HL-60/S4 treated with retinoic acid at 250 ng/mL for 4 days and 3 days (cell line): ENCODE results near the gene ZNF766.
"Not testable (repeated sequence)": the region's sequence is repeated elsewhere in the genome, so short reads cannot be mapped to it uniquely, and the experiment has no call there.

Source experiments
- in situ Hi-C: fragments of 300-500 bp; cut with MboI; formaldehyde crosslinking; loops from 2 replicates; pipeline ENCODE4 v1.7.0; 2022; ENCODE audit warnings: low sequenced_read_pairs

The ZNF766 gene

DNA sequence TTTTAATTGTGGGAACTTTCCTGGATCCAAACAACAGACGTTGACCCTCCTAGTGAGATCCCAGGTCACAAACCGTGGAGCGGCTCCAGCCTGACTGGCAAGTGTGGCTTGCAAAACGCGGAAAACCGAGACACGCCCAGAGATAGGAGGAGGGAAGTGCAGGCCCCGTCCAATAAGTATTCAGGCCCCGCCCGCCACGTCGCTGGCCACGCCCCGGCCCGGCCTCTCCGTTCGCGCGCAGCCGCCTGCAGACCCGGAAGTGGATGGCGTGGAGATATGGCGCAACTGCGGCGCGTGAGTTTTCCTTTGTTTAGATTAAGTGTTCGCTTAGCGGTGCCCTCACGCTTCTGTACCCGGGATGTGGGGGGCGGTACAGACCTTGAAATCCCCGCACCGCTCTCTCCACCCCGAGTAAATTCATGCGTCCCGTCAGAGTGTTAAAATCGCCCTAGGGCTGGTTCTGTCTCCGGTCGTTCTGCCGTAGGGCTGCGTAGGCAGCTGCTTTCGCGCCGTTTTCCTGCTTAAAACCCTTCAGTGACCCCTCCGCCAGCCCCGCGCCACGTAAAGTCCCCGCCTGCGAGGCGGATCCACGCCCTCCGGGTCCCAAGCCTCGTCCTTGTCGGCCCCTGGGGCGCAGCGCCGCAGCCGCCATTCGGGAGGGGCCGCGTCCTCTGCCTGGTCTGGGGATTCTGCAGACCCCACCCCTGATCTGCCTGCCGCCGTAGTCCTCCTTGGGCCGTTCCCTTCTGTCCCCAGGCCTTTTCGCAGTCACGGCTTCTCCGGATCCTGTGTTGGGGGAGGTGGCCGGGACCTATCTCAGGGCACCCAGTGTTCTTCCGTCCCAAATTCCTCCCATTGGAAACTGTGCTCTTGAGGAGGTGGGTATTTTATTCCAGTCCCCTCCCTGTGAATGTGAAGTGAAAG lies at the start of gene ZNF766:
ZNF766 (plus strand) TSS at position 250 of the 924 bp plus-strand sequence; CDS start at position 277, 27 bp downstream.
- in situ Hi-C loops: no loop called here

GRCh38 chr19:52219611-52220010 lies 49.8 kb upstream of the ZNF766 start:
- in situ Hi-C loops: no loop called here

- in situ Hi-C loops: no loop called here
These were observed 48.4 kb upstream of the ZNF766 start for GRCh38 chr19:52221031-52221430.

- in situ Hi-C loops: no loop called here
These were observed 47.5 kb upstream of the ZNF766 start for GRCh38 chr19:52221831-52222375.

GRCh38 chr19:52224211-52224610 lies 45.2 kb upstream of the ZNF766 start:
- in situ Hi-C loops: no loop called here

DNA sequence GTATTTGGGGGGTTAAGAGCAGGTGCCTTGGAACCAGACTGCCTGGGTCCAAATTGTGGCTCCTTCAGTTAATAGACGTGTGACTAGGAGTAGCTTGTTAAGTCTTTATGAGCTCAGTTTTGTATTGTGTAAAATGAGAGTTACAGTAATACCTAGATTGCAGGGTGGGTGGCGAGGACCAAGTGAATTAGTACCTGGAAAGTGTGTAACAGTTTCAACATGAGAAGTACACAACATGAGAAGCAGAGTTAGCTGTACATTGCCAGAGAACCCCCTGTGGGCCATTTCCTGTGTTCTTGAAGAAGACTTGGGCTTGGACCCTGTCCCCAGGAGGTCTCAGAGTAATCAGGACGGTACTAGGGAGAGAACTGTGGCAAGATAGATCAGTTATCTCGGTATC lies 42.7 kb upstream of the ZNF766 start:
- in situ Hi-C loops: no loop called here

DNA sequence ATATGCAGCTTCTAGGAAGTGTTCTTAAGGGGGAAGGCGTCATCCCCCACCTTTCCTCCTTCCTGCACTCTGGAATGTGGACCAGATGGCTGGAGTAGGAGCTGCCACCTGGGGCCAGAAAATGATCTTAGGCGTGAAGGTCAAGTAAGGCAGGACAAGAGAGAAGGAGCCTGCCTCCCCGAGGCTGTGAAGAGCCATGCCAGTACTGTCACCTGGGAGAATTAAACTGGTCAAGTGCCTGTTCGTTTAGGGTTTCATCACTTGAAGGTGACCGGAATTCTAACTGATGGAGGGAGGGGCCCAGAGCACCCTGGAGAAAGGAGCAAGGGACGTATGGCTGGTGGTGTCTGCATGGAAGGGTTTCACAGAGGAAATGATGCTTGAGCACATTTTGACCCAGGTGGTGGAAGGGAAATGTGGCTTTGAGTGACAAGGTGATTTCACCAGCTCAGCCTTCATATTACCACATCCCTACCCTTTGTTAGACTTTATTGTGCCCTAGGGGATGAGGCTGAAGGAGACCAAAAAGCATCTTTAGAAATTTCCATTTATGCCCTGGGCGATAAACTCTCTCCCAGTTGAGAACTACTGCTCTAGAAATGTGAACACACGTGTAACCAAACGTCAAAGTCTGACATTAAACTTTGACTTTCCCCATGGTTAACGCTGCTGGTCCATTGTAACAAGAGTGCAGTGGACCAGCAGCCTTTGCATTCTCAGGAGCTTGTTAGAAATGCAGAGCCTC lies 42.0 kb upstream of the ZNF766 start:
- in situ Hi-C loops: no loop called here

GRCh38 chr19:52227980-52228379 lies 41.4 kb upstream of the ZNF766 start:
- in situ Hi-C loops: no loop called here

DNA sequence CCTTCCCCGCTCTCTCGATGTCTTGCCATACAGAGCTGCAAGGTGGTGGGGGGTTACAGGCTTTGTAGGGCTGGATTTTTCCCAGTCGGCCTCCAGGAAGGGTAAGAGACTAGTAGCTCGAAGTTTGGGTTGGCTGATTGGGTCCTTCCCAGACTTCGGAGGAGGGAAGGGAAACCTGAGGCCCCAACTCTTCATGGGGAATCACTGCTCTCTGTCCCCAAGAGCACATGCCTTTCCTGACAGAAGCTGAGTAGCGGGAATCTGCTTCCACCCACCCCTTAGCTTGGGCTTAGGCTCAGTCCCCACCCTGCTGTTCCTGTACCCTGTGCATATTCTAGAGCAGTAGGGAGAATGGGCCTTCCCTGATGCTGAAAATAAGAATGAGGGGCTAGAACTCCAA lies 39.9 kb upstream of the ZNF766 start:
- in situ Hi-C loops: no loop called here

GRCh38 chr19:52230685-52231084 lies 38.7 kb upstream of the ZNF766 start:
- in situ Hi-C loops: no loop called here

DNA sequence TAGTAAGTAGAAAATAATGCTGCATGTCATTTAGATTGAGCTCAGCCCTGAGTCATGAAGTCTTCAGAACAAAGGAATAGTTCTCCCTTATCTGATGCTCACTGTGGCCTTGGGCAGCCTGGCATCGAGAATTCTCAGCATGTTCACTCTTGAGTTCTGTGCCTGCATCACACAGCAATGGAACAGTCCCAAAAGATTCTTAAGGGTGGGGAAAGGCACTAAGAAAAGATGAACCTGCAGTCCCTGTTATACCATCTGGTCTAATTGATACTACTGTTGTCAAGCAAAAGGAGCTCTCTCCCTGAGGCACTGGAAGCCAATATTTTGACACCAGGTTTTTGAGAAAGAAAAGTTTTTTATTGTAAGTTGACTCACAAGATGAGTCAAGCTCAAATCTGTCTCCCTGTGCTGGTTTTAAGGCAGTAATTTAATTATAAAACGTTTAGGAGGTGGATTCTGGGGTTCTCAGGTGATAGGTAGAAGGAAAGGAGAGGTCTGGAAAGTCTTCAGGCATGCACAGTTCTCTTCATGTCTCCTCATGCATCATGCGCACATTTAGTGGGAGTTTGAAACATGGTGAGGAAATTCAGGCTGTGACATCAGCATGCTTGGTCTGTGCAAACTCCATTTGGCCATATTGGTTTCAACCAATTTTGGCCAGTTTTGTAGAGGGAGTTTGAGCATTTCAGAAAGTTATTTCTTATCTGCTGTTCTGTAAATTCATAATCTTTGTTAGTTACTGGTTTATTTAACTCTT lies 38.1 kb upstream of the ZNF766 start:
- in situ Hi-C loops: no loop called here

DNA sequence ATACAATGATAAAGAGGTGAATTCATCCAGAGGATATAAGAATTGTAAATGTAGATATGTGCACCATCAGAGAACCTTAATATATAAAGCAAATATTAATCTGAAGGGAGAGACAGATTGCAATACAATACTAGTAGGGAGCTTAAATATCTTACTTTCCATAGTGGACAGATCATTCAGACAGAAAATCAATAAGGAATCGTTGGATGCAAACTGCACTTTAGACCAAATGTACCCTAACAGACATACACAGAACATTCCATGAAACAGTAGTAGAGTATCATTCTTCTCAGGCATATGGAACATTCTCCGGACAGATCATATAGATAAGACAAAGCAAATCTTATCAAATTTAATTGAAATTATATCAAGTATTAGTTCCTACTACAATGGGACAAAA lies 35.0 kb upstream of the ZNF766 start:
- in situ Hi-C loops: no loop called here

- in situ Hi-C loops: no loop called here
These were observed 32.2 kb upstream of the ZNF766 start for GRCh38 chr19:52237197-52237596.

- in situ Hi-C loops: no loop called here
These were observed 31.5 kb upstream of the ZNF766 start for GRCh38 chr19:52237771-52238400.

DNA sequence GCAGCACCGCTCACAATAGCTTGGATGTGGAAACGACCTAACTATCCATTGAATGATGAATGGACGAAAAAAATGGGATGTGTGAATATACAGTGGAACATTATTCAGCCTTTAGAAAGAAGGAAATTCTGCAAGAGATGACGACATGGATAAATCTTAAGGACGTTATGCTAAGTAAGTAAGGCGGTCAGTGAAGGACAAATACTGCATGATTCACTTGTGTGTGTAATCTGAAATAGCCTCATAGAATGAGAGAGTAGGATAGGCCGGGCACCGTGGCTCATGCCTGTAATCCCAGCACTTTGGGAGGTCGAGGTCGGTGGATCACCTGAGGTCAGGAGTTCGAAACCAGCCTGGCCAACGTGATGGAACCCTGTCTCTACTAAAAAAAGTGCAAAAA lies 25.4 kb upstream of the ZNF766 start:
- in situ Hi-C loops: no loop called here

- in situ Hi-C loops: no loop called here
These were observed 21.1 kb upstream of the ZNF766 start for GRCh38 chr19:52248241-52248640.

DNA sequence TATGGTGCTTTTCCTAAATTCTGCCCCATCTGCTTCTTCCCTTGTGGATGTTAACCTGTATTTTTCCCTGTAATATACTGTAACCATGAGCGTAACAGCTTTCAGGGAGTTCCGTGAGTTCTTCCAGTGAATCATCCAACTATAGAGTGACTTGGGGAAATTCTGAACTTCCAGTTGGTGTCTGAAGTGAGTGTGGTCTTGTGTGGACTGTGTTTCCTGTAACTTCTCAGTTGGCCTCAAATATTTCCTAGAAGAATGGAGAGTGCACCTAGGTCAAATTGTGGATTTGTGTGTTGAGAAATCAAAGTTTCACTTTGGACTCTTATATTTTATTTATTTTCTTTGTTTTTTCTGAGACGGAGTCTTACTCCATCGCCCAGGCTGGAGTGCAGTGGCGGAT lies 11.0 kb upstream of the ZNF766 start:
- in situ Hi-C loops: no loop called here

DNA sequence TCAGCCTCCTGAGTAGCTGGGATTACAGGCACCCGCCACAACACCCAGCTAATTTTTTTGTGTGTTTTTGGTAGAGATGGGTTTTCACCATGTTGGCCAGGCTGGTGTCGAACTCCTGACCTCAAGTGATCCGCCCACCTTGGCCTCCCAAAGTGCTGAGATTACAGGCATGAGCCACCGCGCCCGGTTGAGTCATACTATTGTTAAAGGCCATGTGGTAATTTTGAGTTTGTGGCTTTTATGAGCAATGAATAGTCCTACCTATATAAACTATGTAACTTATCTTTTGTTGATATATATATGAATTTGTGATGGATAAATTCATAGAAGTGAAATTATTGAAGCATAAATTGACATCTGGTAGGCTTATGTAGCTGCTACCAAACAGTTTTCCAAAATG lies 3.8 kb upstream of the ZNF766 start:
- in situ Hi-C loops: not testable (repeated sequence)

DNA sequence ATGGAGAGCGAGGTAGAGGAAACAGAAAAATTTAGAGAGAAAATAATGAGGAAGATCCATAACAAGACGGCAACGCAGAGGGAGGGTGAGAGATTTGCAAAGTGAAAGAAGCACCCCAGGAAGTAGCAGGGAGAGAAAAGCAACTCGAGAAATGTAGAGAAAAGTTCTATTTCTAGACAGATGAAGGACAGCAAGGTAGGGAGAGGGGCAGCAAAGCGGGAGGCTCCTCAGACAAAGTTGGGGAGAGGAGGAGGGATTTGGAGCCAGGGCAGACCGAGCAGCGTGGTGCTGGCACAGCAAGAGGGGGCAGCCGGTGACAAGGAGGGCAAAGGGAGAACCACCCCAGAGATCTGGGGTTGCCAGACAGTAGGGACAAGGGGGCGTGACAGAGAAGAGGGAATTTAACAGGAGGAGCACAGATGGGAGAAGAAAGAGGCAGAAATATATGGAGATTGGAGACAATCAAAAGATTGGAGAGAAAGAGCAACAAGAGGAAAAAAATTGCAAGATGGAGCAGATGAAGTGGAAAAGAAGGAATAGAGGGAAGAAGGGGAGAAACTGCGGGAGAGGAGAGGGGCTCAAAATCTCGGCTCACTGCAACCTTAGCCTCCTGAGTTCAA lies 989 bp downstream of the ZNF766 start:
- in situ Hi-C loops: no loop called here

- in situ Hi-C loops: no loop called here
These were observed 3.9 kb downstream of the ZNF766 start for GRCh38 chr19:52273301-52273700.
